SU-DHL-6 (cell line): ENCODE data around the gene PRF1.

Experiments used
- H2AFZ ChIP-seq: fragments of 200-600 bp; sonication (generic); 2 replicates; pipeline ENCODE4 v1.6.1; 2014; ENCODE audit warnings: low read depth, mild to moderate bottlenecking, moderate library complexity, mixed read lengths, antibody characterized with exemption, low read length; ENCODE audit not compliant: severe bottlenecking
- H3F3A ChIP-seq: fragments of 200-600 bp; shearing (Covaris generic); 2 replicates; pipeline ENCODE4 v1.6.0; 2016; ENCODE audit warnings: antibody characterized with exemption, mild to moderate bottlenecking; ENCODE audit not compliant: insufficient read depth
- H3K27ac ChIP-seq: fragments of 200-600 bp; sonication (generic); 2 replicates; pipeline ENCODE4 v1.5.1; 2016; ENCODE audit warnings: low read depth, mild to moderate bottlenecking, low read length, moderate library complexity, mixed read lengths
- H3K27me3 ChIP-seq: fragments of 200-600 bp; sonication (generic), shearing (Covaris generic); 2 replicates; pipeline ENCODE4 v1.6.0; 2014; ENCODE audit warnings: mild to moderate bottlenecking, low read length
- H3K36me3 ChIP-seq: fragments of 200-600 bp; sonication (generic); 2 replicates; pipeline ENCODE4 v1.6.1; 2014; ENCODE audit warnings: mild to moderate bottlenecking, low read length, mixed read lengths
- H3K4me2 ChIP-seq: fragments of 300-600, 200-600 bp; shearing (Covaris generic), sonication (generic); 2 replicates; pipeline ENCODE4 v1.6.0; 2014; ENCODE audit warnings: low read length, low read depth, mild to moderate bottlenecking; ENCODE audit not compliant: poor library complexity, severe bottlenecking
- H3K4me3 ChIP-seq: fragments of 200-600 bp; sonication (generic); 2 replicates; pipeline ENCODE4 v1.5.1; 2014; ENCODE audit warnings: antibody characterized with exemption, low read length, mild to moderate bottlenecking, mixed read lengths; ENCODE audit not compliant: insufficient read depth, poor library complexity, severe bottlenecking
- H3K79me2 ChIP-seq: fragments of 200-600 bp; sonication (generic); 2 replicates; pipeline ENCODE4 v1.6.1; 2014; ENCODE audit warnings: mild to moderate bottlenecking, low read length, moderate library complexity; ENCODE audit not compliant: insufficient read depth
- H3K9ac ChIP-seq: fragments of 200-600 bp; sonication (generic); 2 replicates; pipeline ENCODE4 v1.7.0; 2014; ENCODE audit warnings: mild to moderate bottlenecking, low read length
- H3K9me2 ChIP-seq: fragments of 200-600 bp; sonication (generic); replicated peaks from 2 replicates; pipeline ENCODE4 v1.6.1; 2014; ENCODE audit warnings: low read length; ENCODE audit not compliant: insufficient read depth
- H3K9me3 ChIP-seq: fragments of 200-600 bp; sonication (generic); 2 replicates; pipeline ENCODE4 v1.6.1; 2014; ENCODE audit warnings: low read length, mixed read lengths; ENCODE audit not compliant: insufficient read depth
- H4K20me1 ChIP-seq: fragments of 200-600 bp; sonication (generic); 2 replicates; pipeline ENCODE4 v1.6.1; 2014; ENCODE audit warnings: low read depth, mild to moderate bottlenecking, antibody characterized with exemption, low read length, moderate library complexity, mixed read lengths
- CTCF ChIP-seq: fragments of 200-600 bp; sonication (generic); IDR thresholded peaks from one replicate; pipeline ENCODE4 v1.5.1; 2017; ENCODE audit warnings: antibody characterized with exemption, mild to moderate bottlenecking, low read length, moderate library complexity; ENCODE audit not compliant: insufficient read depth, poor library complexity, severe bottlenecking
- EZH2phosphoT487 ChIP-seq: fragments of 200-600 bp; sonication (generic), shearing (Covaris generic); conservative IDR thresholded peaks from 2 replicates; pipeline ENCODE4 v1.6.1; 2018; ENCODE audit warnings: mild to moderate bottlenecking, antibody characterized with exemption, low read length, moderate library complexity, mixed read lengths

The PRF1 gene

GRCh38 chr10:70599791-70600190, 2.8 kb downstream of the PRF1 start:
- H3K9ac ChIP-seq = no peak overlapping the region
- no peaks in the 10 kb centered on the region for H3K9me3 ChIP-seq
- H3K9me2 ChIP-seq = no peaks in the 10 kb centered on the region
- H3K4me3 ChIP-seq = no peak overlapping the region
- H3F3A ChIP-seq = no peaks in the 10 kb centered on the region
- H3K4me2 ChIP-seq = no peak overlapping the region
- TF ChIP-seq EZH2phosphoT487 = no peak
- TF ChIP-seq CTCF = no peak
- H2AFZ ChIP-seq = no peak overlapping the region
- no peaks in the 10 kb centered on the region for H3K27me3 ChIP-seq
- H4K20me1 ChIP-seq = no peaks in the 10 kb centered on the region
- no peaks in the 10 kb centered on the region for H3K79me2 ChIP-seq
- no peak overlapping the region for H3K27ac ChIP-seq
- H3K36me3 ChIP-seq = no peaks in the 10 kb centered on the region

GRCh38 chr10:70599319-70599718, 3.2 kb downstream of the PRF1 start:
- no peak overlapping the region for H3K4me2 ChIP-seq
- H3K79me2 ChIP-seq = no peaks in the 10 kb centered on the region
- no peak overlapping the region for H3K9ac ChIP-seq
- H3K27me3 ChIP-seq = no peaks in the 10 kb centered on the region
- H3K27ac ChIP-seq = no peak overlapping the region
- H3K4me3 ChIP-seq = no peak overlapping the region
- no peaks in the 10 kb centered on the region for H3K36me3 ChIP-seq
- no peak overlapping the region for H2AFZ ChIP-seq
- no peak for TF ChIP-seq EZH2phosphoT487
- TF ChIP-seq CTCF = no peak
- no peaks in the 10 kb centered on the region for H4K20me1 ChIP-seq
- H3F3A ChIP-seq = no peaks in the 10 kb centered on the region
- H3K9me2 ChIP-seq = no peaks in the 10 kb centered on the region
- H3K9me3 ChIP-seq = no peaks in the 10 kb centered on the region

GRCh38 chr10:70598857-70599295, 3.7 kb downstream of the PRF1 start:
- H3K4me2 ChIP-seq = no peak overlapping the region
- H3K9ac ChIP-seq = no peak overlapping the region
- H3K4me3 ChIP-seq = no peak overlapping the region
- no peaks in the 10 kb centered on the region for H4K20me1 ChIP-seq
- H3K36me3 ChIP-seq = no peaks in the 10 kb centered on the region
- H3K27ac ChIP-seq = no peak overlapping the region
- no peaks in the 10 kb centered on the region for H3K27me3 ChIP-seq
- H2AFZ ChIP-seq = no peak overlapping the region
- H3K9me2 ChIP-seq = no peaks in the 10 kb centered on the region
- TF ChIP-seq EZH2phosphoT487 (no peak), CTCF (no peak)
- no peaks in the 10 kb centered on the region for H3F3A ChIP-seq
- no peaks in the 10 kb centered on the region for H3K9me3 ChIP-seq
- no peaks in the 10 kb centered on the region for H3K79me2 ChIP-seq
